CD14-positive monocyte (primary cell): ENCODE measurements around the gene ATP7A. TPM values are rescaled to one million over a fixed set of nuclear protein-coding genes. Genes with fewer than 3 reads are reported as not detected.

ENCODE experiments used
- DNase-seq, 3 donors: peaks; one replicate each; pipeline ENCODE4 v3.0.0-alpha.2; 2011 to 2022
- H2AFZ ChIP-seq: 2 replicates; pipeline ENCODE4 v1.6.0; 2012; ENCODE audit warnings: mild to moderate bottlenecking, low read depth, low read length, inconsistent platforms; ENCODE audit not compliant: insufficient read depth, poor library complexity, severe bottlenecking
- H3K27ac ChIP-seq, 2 donors: 1 replicate in 1 of 2; 2 replicates in 1 of 2; pipeline ENCODE4 v1.5.1; 2012 to 2013; ENCODE audit warnings: low read length in 2 of 2, control low read depth in 1 of 2, inconsistent platforms in 1 of 2, low read depth in 1 of 2, mild to moderate bottlenecking in 1 of 2
- H3K27me3 ChIP-seq, 2 donors: one replicate each; pipeline versions ENCODE4 v1.6.0 to v1.6.1; 2011 to 2013; ENCODE audit warnings: low read length in 2 of 2; ENCODE audit not compliant: control insufficient read depth in 2 of 2, insufficient read depth in 2 of 2
- H3K36me3 ChIP-seq, 2 donors: replicated peaks in 1 of 2; 1 replicate in 1 of 2; 2 replicates in 1 of 2; pipeline versions ENCODE4 v1.5.1 to v1.6.1; 2012 to 2013; ENCODE audit warnings: low read length in 2 of 2, control low read depth in 1 of 2, inconsistent platforms in 1 of 2, mild to moderate bottlenecking in 1 of 2; ENCODE audit not compliant: insufficient read depth in 2 of 2, control insufficient read depth in 1 of 2
- H3K4me1 ChIP-seq, 2 donors: 1 replicate in 1 of 2; 2 replicates in 1 of 2; pipeline versions ENCODE4 v1.5.1 to v1.6.1; 2012 to 2013; ENCODE audit warnings: low read length in 2 of 2, control low read depth in 1 of 2, inconsistent platforms in 1 of 2, mild to moderate bottlenecking in 1 of 2, moderate library complexity in 1 of 2; ENCODE audit not compliant: insufficient read depth in 2 of 2, control insufficient read depth in 1 of 2
- H3K4me2 ChIP-seq: replicated peaks from 2 replicates; pipeline ENCODE3; 2012; ENCODE audit warnings: low read length, moderate library complexity, mild to moderate bottlenecking; ENCODE audit not compliant: poor library complexity, severe bottlenecking; ENCODE audit errors: extremely low read depth
- H3K4me3 ChIP-seq, 3 experiments: fragments of 200-600 bp in 1 of 3; sonication (generic) in 1 of 3; replicated peaks in 1 of 3; 1 replicate in 2 of 3; 2 replicates in 1 of 3; pipeline ENCODE4 v1.5.1; 2011 to 2013; ENCODE audit warnings: low read length in 3 of 3, mild to moderate bottlenecking in 3 of 3, control low read depth in 2 of 3, low read depth in 2 of 3, inconsistent platforms in 1 of 3, moderate library complexity in 1 of 3
- H3K79me2 ChIP-seq: 2 replicates; pipeline ENCODE4 v1.6.0; 2012; ENCODE audit warnings: mild to moderate bottlenecking, control low read depth, inconsistent platforms, low read length, moderate library complexity; ENCODE audit not compliant: insufficient read depth
- H3K9ac ChIP-seq: 2 replicates; pipeline ENCODE4 v1.6.0; 2017; ENCODE audit warnings: low read length, mild to moderate bottlenecking; ENCODE audit not compliant: insufficient read depth, poor library complexity, severe bottlenecking
- H3K9me3 ChIP-seq, 2 donors: replicated peaks in 1 of 2; 1 replicate in 1 of 2; 2 replicates in 1 of 2; pipeline versions ENCODE4 v1.5.1 to v1.6.1; 2012 to 2013; ENCODE audit warnings: low read length in 2 of 2, control low read depth in 1 of 2; ENCODE audit not compliant: control insufficient read depth in 1 of 2, insufficient read depth in 1 of 2
- H4K20me1 ChIP-seq: 2 replicates; pipeline ENCODE4 v1.6.0; 2012; ENCODE audit warnings: mild to moderate bottlenecking, low read length, control low read depth, moderate library complexity; ENCODE audit not compliant: insufficient read depth
- H3K27ac Mint-ChIP-seq, 7 donors: one replicate each; pipeline ENCODE4 v1.8.0; 2020; ENCODE audit warnings: mild to moderate bottlenecking in 7 of 7, mixed read lengths in 7 of 7, moderate library complexity in 6 of 7, inconsistent platforms in 2 of 7
- H3K27me3 Mint-ChIP-seq, 3 donors: one replicate each; pipeline ENCODE4 v1.8.0; 2021 to 2022; ENCODE audit warnings: low read depth in 3 of 3, mild to moderate bottlenecking in 3 of 3, mixed read lengths in 3 of 3, moderate library complexity in 3 of 3, inconsistent platforms in 1 of 3
- H3K36me3 Mint-ChIP-seq, 2 donors: one replicate each; pipeline ENCODE4 v1.8.0; 2020; ENCODE audit warnings: mixed read lengths in 2 of 2, inconsistent platforms in 1 of 2, mild to moderate bottlenecking in 1 of 2
- H3K4me1 Mint-ChIP-seq: one replicate; pipeline ENCODE4 v1.8.0; 2020; ENCODE audit warnings: mild to moderate bottlenecking, mixed read lengths
- H3K4me3 Mint-ChIP-seq, 2 donors: one replicate each; pipeline ENCODE4 v1.8.0; 2020; ENCODE audit warnings: mild to moderate bottlenecking in 2 of 2, mixed read lengths in 2 of 2, moderate library complexity in 1 of 2
- H3K9me3 Mint-ChIP-seq, 7 donors: one replicate each; pipeline ENCODE4 v1.8.0; 2020 to 2022; ENCODE audit warnings: mixed read lengths in 7 of 7, mild to moderate bottlenecking in 6 of 7, moderate library complexity in 6 of 7, inconsistent platforms in 2 of 7
- CTCF ChIP-seq: fragments of 200-600 bp; IDR thresholded peaks from one replicate; pipeline ENCODE4 v1.8.0; 2022; ENCODE audit warnings: antibody characterized with exemption, mild to moderate bottlenecking
- WGBS: methylation state at CpG from one replicate; pipeline ENCODE4 v1.1.5; 2013; ENCODE audit warnings: missing lambda C conversion rate; ENCODE audit not compliant: insufficient coverage; 5-methylcytosine and 5-hydroxymethylcytosine counted together
- intact Hi-C, 2 donors: fragments of 100-400 bp; cut with micrococcal nuclease; formaldehyde crosslinking; loops; one replicate each; pipeline versions ENCODE4 v1.15.0 to v1.15.1; 2023
- polyA plus RNA-seq, 3 donors: library from polyadenylated mRNA; depleted of rRNA in 1 of 3; unstranded in 2 of 3; stranded (reverse) in 1 of 3; fragments of 300-500 nt in 2 of 3; fragments of >200 nt in 1 of 3; fragmentation: Illumina TruSeq in 2 of 3; gene quantifications; 1 replicate in 2 of 3; 2 replicates in 1 of 3; pipeline ENCODE4 v1.2.3, GENCODE V29; 2012 to 2021

Gene ATP7A
- polyA plus RNA-seq, 3 donors, result 2.3 to 3.8 (median 2.8) TPM

DNA sequence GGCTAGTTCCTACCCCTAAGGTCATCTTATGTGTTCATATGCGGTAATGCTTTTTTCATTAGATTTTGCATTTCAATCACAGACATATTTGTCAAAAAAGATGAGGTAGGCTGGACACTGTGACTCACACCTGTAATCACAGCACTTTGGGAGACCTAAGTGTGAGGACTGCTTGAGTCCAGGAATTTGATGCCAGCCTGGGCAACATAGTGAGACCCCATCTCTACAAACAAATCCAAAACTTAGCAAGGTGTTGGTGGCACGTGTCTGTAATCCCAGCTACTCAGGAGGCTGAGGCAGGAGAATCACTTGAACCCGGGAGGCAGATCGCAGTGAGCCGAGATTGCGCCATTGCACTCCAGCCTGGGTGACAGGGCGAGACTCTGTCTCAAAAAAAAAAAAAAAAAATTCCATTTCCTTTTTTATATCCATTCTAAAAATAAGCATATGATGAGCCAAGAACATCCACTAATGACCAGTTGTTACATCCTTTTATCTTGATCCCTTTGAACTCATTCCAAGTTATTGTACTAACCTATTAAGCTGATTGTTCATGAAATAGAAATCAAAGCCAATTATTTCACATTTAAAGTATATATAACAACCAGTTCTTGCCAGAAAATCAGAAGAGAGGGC, 35.5 kb downstream of the ATP7A start:
- H3K4me2 ChIP-seq, result no peak overlapping the region
- H3K27ac Mint-ChIP-seq, result peak overlapping the region; percentile 62 to 83 (median 65)

DNA sequence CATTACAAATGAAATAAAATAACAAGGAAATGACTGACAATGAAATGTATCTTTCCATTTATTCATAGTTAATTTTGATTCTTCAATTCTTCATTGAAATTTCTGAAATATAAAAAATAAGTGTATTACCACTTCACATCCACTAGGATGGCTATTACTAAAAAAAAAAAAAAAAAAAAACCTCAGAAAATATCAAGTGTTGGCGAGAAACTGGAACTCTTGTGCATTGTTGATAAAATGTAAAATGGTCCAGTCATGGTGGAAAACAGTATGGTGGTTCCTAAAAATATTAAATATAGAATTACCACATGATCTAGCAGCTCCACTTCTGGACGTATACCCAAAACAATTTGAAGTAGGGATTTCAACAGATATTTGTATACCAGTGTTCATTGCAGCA, 36.1 kb downstream of the ATP7A start:
- Mint-ChIP-seq H3K36me3 (no peaks in the 10 kb centered on the region), H3K27me3 (no peaks in the 10 kb centered on the region), H3K27ac (peak overlapping the region in 1 of 7 donors; percentile 65), H3K9me3 (no peaks in the 10 kb centered on the region), H3K4me1 (peaks cover 11% of the 10 kb centered on the region), H3K4me3 (no peak overlapping the region)
- Histone ChIP-seq H3K4me1 (peaks cover 15 to 22% of the 10 kb centered on the region in 2 donors), H3K79me2 (peaks cover 7% of the 10 kb centered on the region), H3K9me3 (no peaks in the 10 kb centered on the region), H3K4me2 (no peak overlapping the region), H4K20me1 (no peaks in the 10 kb centered on the region), H3K27ac (no peak overlapping the region), H3K36me3 (no peaks in the 10 kb centered on the region), H2AFZ (no peak overlapping the region), H3K9ac (no peak overlapping the region), H3K27me3 (no peaks in the 10 kb centered on the region), H3K4me3 (no peak overlapping the region)
- TF ChIP-seq CTCF, result peak; percentile 14
- no CpG with 5 or more reads among the region's 2 CpGs for WGBS
- intact Hi-C loops, result no loop called here
- no peak for DNase-seq

More for the DNA sequence above, 35.5 kb downstream of the ATP7A start:
- no peaks in the 10 kb centered on the region for H3K36me3 ChIP-seq
- no peaks in the 10 kb centered on the region for H3K9me3 ChIP-seq
- Mint-ChIP-seq H3K36me3 (no peaks in the 10 kb centered on the region), H3K4me1 (peaks cover 11% of the 10 kb centered on the region), H3K4me3 (no peak overlapping the region), H3K27me3 (no peaks in the 10 kb centered on the region), H3K9me3 (no peaks in the 10 kb centered on the region)
- H4K20me1 ChIP-seq, result no peaks in the 10 kb centered on the region
- intact Hi-C loops, result no loop called here
- H3K9ac ChIP-seq, result no peak overlapping the region
- no peak overlapping the region for H3K27ac ChIP-seq
- peaks cover 7% of the 10 kb centered on the region for H3K79me2 ChIP-seq
- no peaks in the 10 kb centered on the region for H3K27me3 ChIP-seq
- WGBS, result no CpG with 5 or more reads among the region's 7 CpGs
- no peak for TF ChIP-seq CTCF
- peak overlapping the region in 1 of 3 experiments; percentile 30 for H3K4me3 ChIP-seq
- no peak overlapping the region for H2AFZ ChIP-seq
- H3K4me1 ChIP-seq, result peaks cover 15 to 22% of the 10 kb centered on the region in 2 donors
- peak in 2 of 3 donors; percentile 27 to 35 for DNase-seq
